EL (cell line): ENCODE measurements around the gene IZUMO4.
"Not testable (repeated sequence)": the region's sequence is repeated elsewhere in the genome, so short reads cannot be mapped to it uniquely, and the experiment has no call there.

ENCODE experiments used
- DNase-seq: peaks from one replicate; pipeline ENCODE4 v3.0.0-alpha.2; 2016

IZUMO4 gene

DNA sequence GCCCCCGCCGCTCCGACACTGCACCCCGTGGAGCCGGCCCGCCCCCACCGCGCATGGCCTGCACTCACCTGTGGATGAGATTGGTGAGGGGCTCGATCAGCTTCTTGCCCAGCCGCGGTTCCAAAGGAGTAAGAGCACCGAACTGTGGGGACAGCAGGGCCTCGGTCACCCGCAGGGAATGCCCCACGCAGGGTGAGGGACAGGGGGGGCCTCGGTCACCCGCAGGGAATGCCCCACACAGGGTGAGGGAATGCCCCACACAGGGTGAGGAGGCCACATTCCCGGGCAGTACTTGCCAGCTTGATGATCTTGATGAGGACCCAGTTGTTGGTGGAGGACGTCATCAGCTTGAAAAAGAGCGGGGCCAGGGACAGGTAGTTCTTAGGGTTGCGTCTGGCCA lies 32.3 kb downstream of the IZUMO4 start:
- DNase-seq, result no peak

DNA sequence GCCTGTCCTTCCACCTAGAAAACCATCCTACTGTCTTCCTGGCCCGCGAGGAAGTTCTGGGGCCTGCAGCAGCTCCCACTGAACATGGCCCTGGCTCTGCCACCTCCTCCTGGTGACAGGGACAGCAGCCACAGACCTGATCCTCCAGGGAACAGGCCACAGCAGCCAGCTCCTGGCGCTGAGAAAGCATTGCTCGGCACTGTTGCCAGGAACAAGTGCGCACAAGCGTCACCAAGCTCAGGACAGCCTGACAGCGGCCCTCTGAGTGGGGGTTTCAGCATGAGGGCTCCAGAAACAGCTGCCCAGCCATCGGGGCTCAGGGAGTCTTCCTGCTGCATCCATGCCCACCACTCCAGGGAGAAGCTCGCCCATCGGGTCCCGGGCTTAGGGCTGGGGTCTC lies 32.8 kb downstream of the IZUMO4 start:
- DNase-seq, result no peak

DNA sequence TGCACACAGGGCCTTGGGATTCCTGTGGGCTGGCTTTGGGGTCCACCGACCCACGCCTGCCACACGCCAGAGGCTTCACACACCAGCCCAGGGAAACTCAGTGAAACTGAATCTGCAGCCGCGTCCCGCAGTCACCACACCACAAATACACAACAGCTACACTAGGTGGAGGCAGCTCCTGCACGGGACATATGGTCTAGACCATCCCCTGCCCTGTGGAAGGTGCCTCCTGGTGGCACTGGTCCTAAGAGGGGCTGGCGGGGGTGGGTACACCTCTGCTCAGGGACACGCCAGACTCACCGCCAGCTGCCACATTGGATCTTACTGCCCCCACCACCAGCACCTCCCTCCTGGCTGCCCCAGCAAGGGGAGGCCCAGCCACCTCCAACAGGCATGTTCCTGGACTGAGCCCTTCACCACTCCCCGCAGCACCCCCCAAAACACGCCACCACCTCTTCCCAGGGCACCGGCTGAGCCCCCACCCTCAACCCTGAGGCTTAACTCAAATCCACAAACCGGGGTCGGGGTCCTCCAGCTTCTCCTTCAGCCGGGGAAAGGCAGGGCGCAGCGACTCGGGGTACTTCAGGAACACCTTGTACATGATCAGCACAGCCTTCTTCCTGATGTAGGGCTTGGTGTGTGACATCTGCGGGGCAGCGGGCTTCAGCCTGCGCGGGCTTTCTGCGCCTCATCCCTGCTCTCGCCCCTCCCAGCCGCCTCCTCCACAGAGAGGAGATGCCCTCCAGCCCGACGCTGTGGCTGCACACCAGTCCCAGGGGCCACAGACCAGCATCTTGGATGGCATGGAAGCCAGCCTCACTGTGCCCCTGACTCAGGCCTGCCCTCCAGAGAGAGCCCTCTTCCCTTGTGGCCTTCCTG lies 33.4 kb downstream of the IZUMO4 start:
- no peak for DNase-seq

DNA sequence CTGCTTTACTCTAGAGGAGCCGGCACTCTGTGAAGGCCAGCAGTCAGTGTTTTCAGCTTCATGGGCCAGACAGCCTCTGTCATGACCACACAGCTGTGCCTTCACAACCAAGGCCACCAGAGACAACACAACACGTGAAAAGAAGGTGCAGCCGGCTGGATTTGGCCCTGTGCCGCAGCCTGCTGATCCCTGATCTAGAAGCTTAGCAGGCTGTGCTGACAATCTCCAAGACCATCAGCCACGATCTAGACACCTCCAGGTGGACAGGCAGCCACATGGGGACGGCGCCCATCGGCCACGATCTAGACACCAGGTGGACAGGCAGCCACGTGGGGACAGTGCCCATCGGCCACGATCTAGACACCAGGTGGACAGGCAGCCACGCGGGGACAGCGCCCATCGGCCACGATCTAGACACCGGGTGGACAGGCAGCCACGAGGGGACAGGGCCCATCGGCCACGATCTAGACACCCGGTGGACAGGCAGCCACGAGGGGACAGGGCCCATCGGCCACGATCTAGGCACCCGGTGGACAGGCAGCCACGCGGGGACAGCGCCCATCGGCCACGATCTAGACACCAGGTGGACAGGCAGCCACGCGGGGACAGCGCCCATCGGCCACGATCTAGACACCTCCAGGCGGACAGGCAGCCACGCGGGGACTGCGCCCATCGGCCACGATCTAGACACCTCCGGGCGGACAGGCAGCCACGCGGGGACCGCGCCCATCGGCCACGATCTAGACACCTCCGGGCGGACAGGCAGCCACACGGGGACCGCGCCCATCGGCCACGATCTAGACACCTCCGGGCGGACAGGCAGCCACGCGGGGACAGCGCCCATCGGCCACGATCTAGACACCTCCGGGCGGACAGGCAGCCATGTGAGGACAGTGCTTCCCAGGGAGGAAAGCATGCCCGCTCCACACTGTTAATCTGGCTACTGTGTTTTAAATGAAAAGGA lies 34.6 kb downstream of the IZUMO4 start:
- DNase-seq, result not testable (repeated sequence)

DNA sequence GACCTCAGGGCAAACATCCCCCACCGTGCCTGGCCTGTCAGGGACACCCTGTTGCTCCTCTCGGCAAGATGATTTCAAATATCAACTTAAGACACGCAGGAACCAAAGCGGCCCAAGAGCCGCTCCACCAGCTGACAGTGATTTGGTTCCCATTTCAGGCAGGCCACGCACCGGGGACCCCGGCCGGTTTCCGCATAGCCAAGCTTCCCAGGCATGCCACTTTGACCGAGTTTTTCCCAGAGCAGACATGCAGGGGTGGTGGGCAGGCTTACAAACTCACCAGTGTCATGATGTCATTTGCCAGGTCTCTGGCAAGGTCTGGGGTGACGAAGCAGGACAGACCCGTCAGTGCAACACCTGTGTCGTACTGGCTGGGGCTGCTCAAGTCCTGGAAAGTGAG lies 35.5 kb downstream of the IZUMO4 start:
- DNase-seq, result no peak

DNA sequence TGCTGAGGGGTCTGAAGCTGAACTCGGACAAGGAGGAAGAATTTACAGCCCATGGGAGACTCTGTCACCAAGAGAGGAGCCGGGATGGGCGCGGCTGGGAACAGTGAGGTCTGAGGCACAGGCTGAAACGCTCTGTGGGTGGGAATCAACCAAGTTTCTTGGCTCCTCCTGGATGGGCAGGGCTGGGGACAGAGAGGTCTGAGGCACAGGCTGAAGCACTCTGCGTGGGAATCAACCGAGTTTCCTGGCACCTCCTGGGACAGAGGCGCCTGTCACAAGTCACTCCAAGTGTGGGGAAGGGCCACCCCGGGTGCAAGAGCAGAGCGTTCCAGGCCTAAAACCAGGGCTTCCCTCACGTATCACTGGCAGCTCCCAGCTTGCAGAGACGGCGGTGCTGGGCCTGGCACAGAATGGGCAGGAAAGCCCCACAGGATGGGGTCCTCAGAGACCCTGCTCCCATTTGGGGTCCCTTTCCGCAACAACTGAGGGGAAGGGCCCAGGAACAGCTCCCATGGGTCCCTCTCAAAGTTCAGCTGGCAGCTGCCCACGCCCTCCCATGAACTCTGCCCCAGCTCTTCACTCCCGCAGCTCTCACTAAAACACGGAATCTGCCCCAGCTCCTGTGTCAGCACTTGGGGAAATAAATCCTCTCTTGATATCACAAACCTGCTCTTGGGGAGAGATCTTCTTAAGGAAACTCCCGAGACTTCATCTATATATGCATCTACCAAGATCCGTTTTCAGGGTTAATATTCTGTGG lies 36.2 kb downstream of the IZUMO4 start:
- DNase-seq, result no peak

DNA sequence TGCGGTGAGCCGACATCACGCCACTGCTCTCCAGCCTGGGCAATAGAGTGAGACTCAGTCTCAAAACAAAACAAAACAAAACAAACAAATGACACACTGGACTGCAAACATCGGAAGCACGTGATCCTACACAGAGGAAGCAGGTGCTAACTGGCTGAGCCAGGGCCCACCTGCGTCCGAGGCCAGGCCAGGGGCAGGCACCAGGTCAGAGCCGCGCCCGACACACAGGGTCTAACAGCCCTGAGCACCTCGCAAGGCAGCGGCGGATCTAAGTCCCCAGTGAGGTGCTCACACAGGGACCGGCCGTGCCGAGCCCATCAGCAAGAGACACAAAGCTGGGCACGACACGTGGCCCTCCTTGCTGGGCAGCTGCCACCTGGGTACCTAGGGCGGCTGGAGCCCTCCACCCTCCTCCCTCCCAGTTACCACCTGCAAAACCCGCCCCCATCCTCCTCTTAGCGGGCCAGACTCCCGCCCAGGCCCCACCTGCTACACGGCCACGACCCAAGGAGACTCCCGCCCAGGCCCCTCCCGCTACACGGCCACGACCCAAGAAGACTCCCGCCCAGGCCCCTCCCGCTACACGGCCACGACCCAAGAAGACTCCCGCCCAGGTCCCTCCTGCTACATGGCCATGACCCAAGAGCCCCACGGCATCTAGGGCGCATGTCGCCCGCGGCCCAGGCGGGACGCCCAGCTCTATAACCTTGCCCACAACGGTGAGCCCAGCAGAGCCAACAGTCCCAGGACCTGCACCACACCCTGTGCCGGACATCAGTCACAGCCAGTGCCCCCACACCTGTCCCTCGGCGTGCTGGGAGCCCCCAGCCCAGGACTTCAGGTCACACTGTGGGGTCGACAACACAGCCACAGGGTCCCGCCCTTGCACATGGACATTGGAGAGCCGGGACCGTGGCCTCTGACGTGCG lies 39.0 kb downstream of the IZUMO4 start:
- DNase-seq, result no peak

DNA sequence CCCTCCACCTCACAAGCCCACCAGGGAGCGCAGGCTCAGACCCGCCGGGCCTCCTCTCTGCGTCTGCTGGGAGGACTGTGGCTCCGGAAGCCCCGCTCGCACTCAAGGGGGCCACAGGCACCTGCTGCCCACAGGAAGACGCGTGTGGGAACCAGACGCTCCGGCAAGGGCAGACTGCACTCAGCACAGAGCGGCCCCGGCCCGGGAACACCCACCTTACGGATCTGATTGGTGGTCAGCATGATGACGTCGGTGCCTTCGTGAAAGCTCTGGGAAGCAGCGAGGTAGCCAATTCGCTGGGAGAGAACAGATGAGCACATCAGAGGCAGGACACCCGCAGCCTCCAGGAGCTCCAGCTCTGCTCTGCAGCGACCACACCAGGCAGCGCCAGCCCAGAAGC lies 40.1 kb downstream of the IZUMO4 start:
- no peak for DNase-seq

DNA sequence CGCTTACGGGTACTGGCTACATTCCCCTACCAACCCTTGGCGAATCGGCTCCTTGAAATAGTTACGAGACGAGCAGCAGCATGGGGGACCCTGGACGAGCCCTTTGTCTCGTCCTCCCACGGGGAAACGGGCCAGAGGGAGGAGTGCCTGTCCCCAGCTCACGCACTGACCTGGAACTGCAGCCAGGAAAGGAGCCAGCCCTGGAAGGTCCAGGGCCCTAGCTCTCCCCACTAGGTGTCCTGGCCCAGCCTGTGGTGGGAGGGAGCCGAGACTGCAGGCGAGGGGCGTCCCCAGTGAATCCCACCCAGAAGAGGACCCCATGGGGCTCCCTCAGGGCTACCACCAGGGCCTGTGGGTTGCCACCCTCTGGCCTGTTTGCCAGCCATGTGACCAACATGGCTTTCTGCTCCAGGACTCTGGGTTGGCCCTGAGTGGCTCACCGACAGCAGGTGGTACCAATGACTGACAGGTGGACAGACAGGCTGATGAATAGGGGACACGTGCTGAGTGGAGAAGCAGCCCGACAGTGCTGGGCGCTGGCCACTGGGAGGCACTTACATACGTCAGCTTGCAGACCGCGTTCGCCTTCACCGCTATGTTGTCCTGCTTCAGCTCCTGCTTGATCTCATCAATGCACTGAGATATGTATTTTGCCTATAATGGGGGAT lies 41.5 kb downstream of the IZUMO4 start:
- DNase-seq, result no peak

DNA sequence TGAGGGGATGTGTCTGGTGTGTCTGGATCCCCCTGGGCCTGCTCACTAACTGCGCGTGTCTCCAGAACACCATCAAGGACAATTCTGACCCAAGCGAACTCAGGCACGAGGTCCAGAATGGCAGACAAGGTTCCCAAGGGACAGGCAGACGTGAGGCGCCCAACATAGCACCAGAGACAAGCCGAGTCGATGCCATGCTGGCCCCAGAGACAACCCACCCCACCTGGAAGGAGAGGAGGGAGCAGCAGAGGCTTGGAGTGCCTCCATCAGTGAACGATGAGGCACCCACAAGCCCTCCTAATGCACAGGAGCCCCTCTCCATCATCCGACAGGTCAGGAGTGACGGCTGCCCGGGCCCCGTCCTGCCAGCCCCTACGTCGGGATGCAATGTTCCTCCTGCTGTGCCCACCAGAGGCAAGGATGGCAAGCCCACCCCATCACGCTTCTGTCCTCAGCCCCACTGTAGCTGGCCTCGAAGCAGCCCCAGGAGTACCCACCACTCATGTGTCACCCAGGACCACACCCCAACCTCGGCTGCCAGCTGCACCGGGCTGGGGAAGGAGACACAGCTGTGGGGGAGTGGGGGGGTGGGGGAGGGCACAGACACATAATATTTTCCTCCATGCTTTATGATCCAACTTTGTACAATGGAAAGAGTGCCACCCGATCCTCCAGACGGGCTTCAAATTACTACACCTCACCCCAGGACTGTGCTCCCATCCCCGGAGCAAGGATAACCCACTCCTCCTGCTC lies 42.8 kb downstream of the IZUMO4 start:
- no peak for DNase-seq

DNA sequence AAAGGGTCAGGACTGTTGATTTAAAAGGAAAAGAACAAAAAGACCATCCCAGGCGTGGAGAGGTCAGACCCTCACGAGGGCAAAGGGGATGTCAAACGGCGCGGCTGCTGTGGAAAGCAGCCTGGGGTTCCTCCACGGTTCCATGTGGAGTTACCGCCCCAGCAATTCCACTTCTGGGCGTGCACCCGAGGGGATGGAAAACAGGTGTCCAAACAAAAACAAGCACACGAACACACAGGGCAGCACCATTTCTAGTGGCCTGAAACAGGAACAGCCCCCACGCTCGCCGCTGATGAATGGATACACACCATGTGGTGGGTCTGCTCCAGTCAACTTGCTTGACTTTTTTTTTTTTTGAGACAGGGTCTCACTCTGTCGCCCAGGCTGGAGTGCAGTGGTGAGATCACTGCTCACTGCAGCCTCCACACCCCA lies 43.4 kb downstream of the IZUMO4 start:
- DNase-seq, result no peak

DNA sequence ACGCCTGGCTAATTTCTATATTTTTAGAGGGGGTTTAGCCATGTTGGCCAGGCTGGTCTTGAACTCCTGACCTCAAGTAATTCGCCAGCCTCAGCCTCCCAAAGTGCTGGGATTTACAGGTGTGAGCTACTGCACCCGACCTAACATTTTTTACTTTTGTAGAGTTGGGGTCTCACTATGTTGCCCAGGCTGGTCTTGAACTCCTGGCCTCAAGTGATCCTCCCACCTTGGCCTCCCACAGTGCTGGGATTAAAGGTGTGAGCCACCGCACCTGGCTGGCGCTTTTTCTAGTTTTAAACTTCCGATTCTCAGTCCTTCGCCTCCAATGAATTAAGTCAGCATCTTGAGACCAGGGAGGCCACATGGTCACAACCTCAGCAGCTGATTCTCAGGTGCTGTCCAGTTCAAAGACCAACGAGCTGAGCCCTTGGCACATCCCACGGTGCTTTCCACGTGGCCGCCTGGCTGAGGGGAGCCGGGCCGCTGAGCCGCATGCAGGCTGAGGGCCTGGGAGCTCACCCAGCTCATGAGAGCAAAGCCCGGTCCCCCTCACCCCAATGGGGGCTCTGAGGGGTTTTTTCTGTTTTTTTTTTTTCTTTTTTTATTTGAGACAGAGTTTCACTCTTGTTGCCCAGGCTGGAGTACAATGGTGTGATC lies 45.6 kb downstream of the IZUMO4 start:
- DNase-seq, result no peak

DNA sequence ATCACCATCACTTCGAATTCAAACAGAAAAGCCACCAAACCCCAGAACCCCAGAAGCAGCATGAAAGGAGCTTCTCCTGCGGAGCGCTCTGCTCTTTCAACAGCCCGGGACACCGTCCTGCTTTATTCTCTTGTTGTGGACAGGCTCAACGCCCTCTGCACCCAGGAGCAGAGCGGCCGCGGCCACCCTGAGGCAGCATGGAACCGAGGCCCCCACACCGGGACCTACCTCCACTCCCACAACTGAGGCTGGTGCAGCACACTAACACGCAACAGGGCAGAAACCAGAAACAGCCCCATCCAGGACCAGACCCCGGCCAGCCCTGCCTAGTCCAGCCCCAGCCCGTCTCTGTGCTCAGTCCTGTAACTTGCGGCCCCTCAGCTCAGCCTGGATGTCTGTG lies 47.5 kb downstream of the IZUMO4 start:
- no peak for DNase-seq

DNA sequence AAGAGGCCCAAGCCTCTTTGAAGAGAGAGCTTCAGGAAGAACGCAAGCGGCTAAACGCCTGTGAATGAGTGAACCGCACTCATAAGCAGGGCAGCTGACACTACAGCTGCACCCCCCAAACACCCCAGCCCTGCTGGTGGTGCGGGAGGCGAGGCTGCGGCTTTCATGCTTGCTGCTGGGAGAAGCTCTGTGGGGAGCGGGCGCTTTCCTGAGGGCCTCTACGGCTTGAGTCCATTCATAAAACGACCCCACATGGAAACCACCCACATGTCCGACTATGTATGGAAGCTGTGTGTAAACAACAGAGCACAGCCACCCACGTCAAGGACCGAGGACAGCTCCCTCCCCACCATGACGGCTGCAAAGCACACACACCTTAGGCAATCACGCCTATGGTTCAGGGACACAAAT lies 49.1 kb downstream of the IZUMO4 start:
- DNase-seq, result no peak

DNA sequence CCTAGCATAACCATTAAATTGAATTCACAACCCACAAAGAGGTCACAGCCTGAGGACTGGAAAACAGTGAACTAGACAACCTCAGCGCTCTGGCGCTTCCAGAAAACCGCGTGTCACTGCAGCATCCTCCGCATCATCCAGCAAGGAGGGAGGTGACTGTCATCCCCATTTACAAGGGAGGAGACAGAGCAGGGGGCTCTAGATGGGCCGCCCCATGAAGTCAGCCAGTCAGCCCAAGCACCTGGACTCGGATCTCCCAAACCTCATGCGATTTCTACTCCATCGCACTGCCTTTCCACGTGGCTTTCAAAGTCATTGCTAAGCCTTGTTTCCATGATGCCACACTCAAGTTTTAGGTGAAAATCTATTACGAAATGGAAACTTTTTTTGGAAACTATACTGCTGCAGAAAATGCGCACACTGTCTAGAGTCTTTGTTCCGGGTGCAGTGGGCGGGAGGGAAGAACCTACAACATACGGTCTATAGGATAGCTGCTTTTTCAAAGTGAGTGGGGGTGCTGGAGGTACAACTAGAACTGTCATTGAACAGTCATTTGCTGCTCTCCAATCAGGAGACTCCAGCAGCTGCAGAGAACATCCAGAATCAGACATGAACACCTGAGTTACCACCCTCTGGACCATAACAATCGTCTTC lies 51.9 kb downstream of the IZUMO4 start:
- no peak for DNase-seq
